SK-N-MC (cell line): ENCODE data around the gene ADAMTS17.

ENCODE experiments used
- EZH2 ChIP-seq: fragments of 200-600 bp; sonication (generic); IDR thresholded peaks from one replicate; pipeline ENCODE4 v1.6.1; 2017; ENCODE audit warnings: antibody characterized with exemption
- POLR2AphosphoS5 ChIP-seq: IDR thresholded peaks from 2 replicates; pipeline ENCODE4 v1.6.1; 2012; ENCODE audit warnings: mild to moderate bottlenecking, low read depth, low read length, borderline replicate concordance

DNA sequence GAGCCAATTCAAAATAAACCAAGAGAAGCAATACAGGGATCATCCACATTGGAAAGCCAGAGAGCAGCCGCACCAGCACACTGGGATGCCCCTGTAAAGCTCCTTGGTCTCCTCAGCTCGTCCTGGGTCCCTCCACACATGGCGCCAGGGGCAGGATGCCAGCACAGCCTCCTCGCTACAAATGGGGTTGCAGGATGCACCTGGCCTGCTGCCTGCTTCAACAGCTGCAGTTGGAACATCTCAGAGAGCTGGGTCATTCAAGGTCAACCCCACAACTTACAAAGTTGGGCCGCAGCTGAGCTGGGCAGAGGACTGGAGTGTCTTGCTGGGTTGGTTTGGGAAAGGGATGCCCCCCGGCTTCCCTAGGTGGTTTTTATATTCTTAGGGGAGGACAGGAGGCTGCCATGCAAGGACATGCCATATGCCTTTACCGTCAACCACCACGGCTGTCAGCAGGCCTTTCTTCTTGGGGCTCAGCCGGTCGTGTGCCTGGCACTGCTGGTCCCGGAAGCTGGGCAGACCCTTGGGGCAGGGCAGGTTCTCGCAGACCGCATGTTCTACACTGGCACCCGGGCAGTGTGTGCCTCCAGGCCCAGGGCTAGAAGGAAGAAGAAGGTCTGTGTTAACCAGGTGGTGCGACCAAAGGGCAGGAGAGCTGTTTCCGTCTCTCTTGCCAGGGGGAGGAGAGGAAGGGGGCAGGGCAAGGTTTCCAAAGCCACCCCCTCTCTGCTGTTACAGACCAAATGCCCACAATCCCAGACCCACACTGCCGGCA lies 225.2 kb downstream of the ADAMTS17 start:
- TF ChIP-seq POLR2AphosphoS5 (no peak), EZH2 (no peak)
